Measurements from ENCODE around the gene FOSB.
"Not testable (repeated sequence)": the region's sequence is repeated elsewhere in the genome, so short reads cannot be mapped to it uniquely, and the experiment has no call there.

DNA sequence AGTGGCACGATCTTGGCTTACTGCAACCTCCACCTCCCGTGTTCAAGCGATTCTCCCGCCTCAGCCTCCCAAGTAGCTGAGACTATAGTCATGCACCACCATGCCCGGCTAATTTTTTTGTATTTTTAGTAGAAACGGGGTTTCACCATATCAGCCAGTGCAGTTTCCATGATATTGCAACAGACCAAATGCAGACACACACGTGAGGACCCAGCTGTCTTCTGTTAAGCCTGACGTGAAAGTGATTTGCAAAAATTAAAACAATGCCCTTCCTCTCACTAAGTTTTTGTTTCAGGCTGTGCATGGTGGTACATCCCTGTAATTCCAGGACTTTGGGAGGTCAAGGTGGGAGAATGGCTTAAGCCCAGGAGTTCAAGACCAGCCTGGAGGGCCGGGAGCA lies 36.8 kb upstream of the FOSB start:
- not testable (repeated sequence) for TF ChIP-seq EZH2 (IDR thresholded peaks at IDR 0.05; ENCODE audit: insufficient read depth, poor library complexity, severe bottlenecking); EZH2phosphoT487 (IDR thresholded peaks at IDR 0.05; ENCODE audit: insufficient read depth, low read depth)
